Measurements from ENCODE around the gene C1orf159. TPM values are rescaled to one million over a fixed set of nuclear protein-coding genes. Genes with fewer than 3 reads are reported as not detected.

Gene C1orf159
- total RNA-seq, 4 donors from 2014 or later, result 12.8 to 48.4 (median 19.7) TPM

DNA sequence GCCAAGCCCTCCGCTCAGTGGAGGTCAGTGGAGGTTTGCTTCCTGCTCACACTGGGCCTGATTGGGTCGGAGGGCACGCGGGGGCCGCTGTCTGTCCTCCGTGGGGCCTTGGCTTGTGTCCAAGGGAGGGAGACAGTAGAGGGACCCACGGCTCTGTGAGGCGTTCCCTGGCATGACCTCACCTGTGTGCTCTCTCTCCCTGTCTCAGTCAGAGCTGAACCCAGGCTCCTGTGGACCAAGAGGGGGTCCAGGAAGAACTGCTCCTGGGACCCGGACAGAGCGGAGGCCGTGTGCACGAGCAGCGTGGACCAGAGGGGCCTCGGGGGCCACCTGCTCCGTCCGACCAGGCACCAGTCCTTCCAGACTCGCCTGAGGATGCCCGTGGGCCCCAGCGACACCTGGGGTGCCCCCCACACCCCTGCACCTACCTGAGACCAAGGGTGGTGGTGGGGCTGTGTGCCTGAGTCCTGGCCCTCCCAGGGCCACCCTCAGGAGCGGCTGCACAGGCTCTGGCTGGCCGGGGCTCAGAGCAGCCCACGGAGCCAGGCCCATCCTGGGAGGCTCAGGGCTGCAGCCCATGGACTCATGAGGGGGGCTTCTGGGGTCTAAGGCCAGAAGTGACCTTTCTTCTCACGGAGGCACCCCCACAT lies 44.5 kb upstream of the C1orf159 start:
- Histone ChIP-seq H3K27ac (no peak overlapping the region), H3K4me3 (no peak overlapping the region), H3K36me3 (no peaks in the 10 kb centered on the region), H3K4me1 (peaks cover 36% of the 10 kb centered on the region), H3K9me3 (no peaks in the 10 kb centered on the region), H3K27me3 (peaks cover 10% of the 10 kb centered on the region)
- no peak for TF ChIP-seq POLR2A (IDR thresholded peaks at IDR 0.05)
- TF ChIP-seq CTCF (IDR thresholded peaks at IDR 0.05), result no peak
- no peak for TF ChIP-seq POLR2AphosphoS5 (IDR thresholded peaks at IDR 0.05)
- no peak for TF ChIP-seq EP300 (IDR thresholded peaks at IDR 0.05)
- WGBS, result 92% methylated on average over 11 of the region's 23 CpGs
- no peak for DNase-seq (ENCODE audit: low spot score in 2 of 2)

DNA sequence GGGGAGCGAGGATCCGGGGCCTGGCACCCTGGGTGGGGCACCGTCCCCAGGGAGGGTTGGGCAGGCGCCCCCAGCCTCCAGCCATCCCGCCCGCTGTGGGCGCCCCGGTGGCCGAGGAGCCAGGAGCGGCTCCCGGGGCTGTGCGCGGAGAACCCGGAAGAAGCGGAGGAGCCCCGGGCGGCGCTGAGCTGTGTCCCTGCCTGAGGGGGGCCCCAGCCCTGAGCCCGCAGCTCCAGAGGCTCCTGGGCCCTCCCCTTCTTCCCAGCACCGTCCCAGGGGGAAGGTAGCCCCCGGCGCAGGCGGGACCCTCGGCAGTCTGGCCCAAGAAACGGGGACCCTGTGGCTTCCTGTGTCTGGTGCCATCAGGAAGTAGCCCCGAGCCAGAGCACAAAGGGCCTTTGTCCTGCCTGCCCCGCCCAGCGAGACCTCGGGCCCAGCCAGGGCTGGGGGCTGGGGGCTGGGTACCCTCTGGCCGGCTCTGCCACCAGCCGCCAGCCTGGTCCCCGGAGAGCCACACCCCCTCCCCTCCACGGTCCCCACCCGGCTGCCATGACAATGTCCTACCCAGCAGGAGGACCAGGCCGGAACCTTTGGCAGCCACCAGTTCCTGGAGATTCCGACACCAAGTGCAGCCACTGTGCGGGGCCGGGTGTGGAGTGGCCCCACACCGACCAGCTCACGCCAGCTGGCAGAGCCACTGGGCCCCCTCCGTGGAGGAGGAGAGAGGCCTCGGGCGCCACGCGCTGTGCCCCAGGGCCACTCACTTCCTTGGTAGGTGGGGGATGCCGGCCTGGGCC lies 42.2 kb upstream of the C1orf159 start:
- Histone ChIP-seq H3K27me3 (peaks cover 10% of the 10 kb centered on the region), H3K9me3 (no peaks in the 10 kb centered on the region), H3K36me3 (no peaks in the 10 kb centered on the region), H3K4me3 (peak overlapping the region; percentile 61), H3K4me1 (peaks cover 31% of the 10 kb centered on the region), H3K27ac (peak overlapping the region; percentile 91)
- peak in 1 of 3 donors; percentile 5 for TF ChIP-seq POLR2AphosphoS5 (IDR thresholded peaks at IDR 0.05)
- no peak for TF ChIP-seq POLR2A (IDR thresholded peaks at IDR 0.05)
- WGBS, result 7% methylated on average over 3 of the region's 46 CpGs
- no peak for DNase-seq (ENCODE audit: low spot score in 2 of 2)

DNA sequence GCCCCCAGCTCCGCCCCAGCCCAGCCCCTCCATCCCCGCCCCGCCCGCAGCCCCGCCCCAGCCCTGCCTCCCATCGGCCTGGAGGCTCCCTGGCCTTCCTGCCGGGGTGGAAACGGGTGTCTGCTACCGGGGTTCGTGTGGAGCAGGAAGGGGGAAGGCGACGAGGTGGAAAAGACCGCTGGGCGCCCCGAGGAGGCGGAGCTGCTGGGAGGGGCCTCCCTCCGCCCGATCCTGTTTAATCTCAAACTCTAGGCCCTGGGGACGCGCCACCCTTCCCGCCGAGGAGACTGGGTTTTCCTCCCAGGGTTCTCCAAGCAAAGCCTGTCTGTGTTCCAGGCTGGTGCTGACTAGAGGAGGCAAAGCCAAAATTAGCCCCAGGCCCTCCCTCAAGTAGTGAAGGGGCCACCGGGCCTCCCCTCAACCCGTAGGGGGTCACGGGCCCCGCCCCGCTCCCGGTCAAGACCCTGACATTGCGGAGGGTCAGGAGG lies 41.6 kb upstream of the C1orf159 start:
- Histone ChIP-seq H3K9me3 (no peaks in the 10 kb centered on the region), H3K36me3 (no peaks in the 10 kb centered on the region), H3K27ac (peak overlapping the region; percentile 91), H3K4me3 (peak overlapping the region; percentile 61), H3K27me3 (peaks cover 7% of the 10 kb centered on the region), H3K4me1 (peaks cover 28% of the 10 kb centered on the region)
- DNase-seq (ENCODE audit: low spot score in 2 of 2), result peak; percentile 90 to 93
- TF ChIP-seq EP300 (IDR thresholded peaks at IDR 0.05) (no peak), CTCF (IDR thresholded peaks at IDR 0.05) (no peak), POLR2A (IDR thresholded peaks at IDR 0.05) (peak in 1 of 2 donors; percentile 51), POLR2AphosphoS5 (IDR thresholded peaks at IDR 0.05) (peak in 1 of 3 donors; percentile 10)
- WGBS, result 0% methylated on average over 7 of the region's 29 CpGs

GRCh38 chr1:1157033-1157365 lies 41.1 kb upstream of the C1orf159 start:
- H3K4me1 ChIP-seq, result peaks cover 23% of the 10 kb centered on the region
- no peak overlapping the region for H3K4me3 ChIP-seq
- DNase-seq (ENCODE audit: low spot score in 2 of 2), result no peak
- no peaks in the 10 kb centered on the region for H3K9me3 ChIP-seq
- 100% methylated on average over 2 of the region's 9 CpGs for WGBS
- H3K36me3 ChIP-seq, result no peaks in the 10 kb centered on the region
- H3K27me3 ChIP-seq, result peaks cover 3% of the 10 kb centered on the region
- TF ChIP-seq POLR2AphosphoS5 (IDR thresholded peaks at IDR 0.05), result no peak
- TF ChIP-seq CTCF (IDR thresholded peaks at IDR 0.05), result no peak
- TF ChIP-seq EP300 (IDR thresholded peaks at IDR 0.05), result no peak
- no peak overlapping the region for H3K27ac ChIP-seq

DNA sequence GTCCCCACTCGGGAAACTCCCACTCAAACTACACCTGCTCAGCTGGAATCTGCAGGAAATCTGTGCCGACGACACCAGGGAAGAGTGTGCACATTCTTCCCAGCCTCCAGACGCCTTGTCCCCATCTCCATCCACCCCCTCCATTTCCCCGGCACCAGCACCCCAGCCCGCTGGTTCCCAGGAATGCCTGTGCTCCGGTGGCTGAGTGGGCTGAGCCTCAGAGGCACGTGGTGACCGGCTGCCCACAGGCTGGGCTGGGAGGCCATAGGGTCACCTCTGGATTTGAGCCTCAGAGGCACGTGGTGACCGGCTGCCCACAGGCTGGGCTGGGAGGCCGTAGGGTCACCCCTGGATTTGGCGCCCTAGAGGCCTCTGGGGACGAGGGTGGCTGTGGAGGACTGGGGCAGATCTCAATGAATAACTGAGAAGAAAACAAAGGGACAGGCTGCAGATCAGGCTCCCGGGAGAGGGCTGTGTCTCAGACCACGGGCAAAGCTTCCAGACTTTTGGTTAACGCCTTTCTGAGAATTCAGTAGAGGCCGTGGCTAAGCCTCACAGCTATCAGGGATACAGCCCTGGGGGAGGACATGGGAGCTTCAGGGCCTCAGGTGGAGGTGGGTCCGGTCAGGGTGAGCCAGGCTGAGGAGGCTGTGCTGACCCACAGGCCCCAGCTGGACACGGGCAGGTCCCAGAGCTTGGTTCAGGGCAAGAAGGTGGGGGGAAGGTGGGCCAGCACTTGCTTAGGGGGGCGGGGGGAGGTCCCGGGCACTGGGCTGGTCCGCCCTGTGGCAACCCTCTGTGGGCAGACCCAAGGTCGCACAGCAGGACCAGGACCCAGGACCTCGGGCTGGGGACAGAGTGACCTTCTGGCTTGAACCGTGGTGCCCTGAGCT lies 40.5 kb upstream of the C1orf159 start:
- H3K27me3 ChIP-seq, result peaks cover 1% of the 10 kb centered on the region
- DNase-seq (ENCODE audit: low spot score in 2 of 2), result no peak
- peaks cover 22% of the 10 kb centered on the region for H3K4me1 ChIP-seq
- H3K9me3 ChIP-seq, result no peaks in the 10 kb centered on the region
- 69% methylated on average over 14 of the region's 26 CpGs for WGBS
- H3K27ac ChIP-seq, result no peak overlapping the region
- no peaks in the 10 kb centered on the region for H3K36me3 ChIP-seq
- no peak overlapping the region for H3K4me3 ChIP-seq
- TF ChIP-seq POLR2A (IDR thresholded peaks at IDR 0.05) (no peak), EP300 (IDR thresholded peaks at IDR 0.05) (no peak), POLR2AphosphoS5 (IDR thresholded peaks at IDR 0.05) (no peak), CTCF (IDR thresholded peaks at IDR 0.05) (no peak)
